Transverse colon (tissue), 4 donors: ENCODE measurements around the gene SULT4A1. TPM values are rescaled to one million over a fixed set of nuclear protein-coding genes. Genes with fewer than 3 reads are reported as not detected.

Source experiments
- DNase-seq: peaks from one replicate; pipeline ENCODE4 v3.0.0-alpha.2; 2019
- H3K27ac ChIP-seq, 4 donors: fragments of 200-600 bp; sonication (generic); 2 replicates each; pipeline ENCODE4 v1.5.1; 2016 to 2018; ENCODE audit warnings: inconsistent platforms in 4 of 4
- H3K27me3 ChIP-seq: fragments of 200-600 bp; sonication (generic); 2 replicates; pipeline ENCODE4 v1.5.1; 2017; ENCODE audit warnings: inconsistent platforms
- H3K36me3 ChIP-seq, 4 donors: fragments of 200-600 bp; sonication (generic); 2 replicates each; pipeline ENCODE4 v1.5.1; 2017 to 2019; ENCODE audit warnings: inconsistent platforms in 4 of 4
- H3K4me1 ChIP-seq, 4 donors: fragments of 200-600 bp; sonication (generic); 2 replicates each; pipeline ENCODE4 v1.5.1; 2017 to 2020; ENCODE audit warnings: inconsistent platforms in 4 of 4
- H3K4me3 ChIP-seq, 4 donors: fragments of 200-600 bp; sonication (generic); 1 replicate in 1 of 4; 2 replicates in 3 of 4; pipeline versions ENCODE4 v1.5.1 to v1.6.1; 2017 to 2019; ENCODE audit warnings: inconsistent platforms in 4 of 4
- H3K9me3 ChIP-seq, 2 donors: fragments of 200-600 bp; sonication (generic); 2 replicates each; pipeline ENCODE4 v1.5.1; 2017 to 2019; ENCODE audit warnings: inconsistent platforms in 2 of 2
- EP300 ChIP-seq: sonication (generic); formaldehyde crosslinking; IDR thresholded peaks from one replicate; pipeline ENCODE4 v1.6.1; 2017; ENCODE audit warnings: antibody characterized with exemption, low read depth
- POLR2A ChIP-seq: fragments of 450-650 bp; IDR thresholded peaks from one replicate; pipeline ENCODE4 v1.6.1; 2016; ENCODE audit warnings: antibody characterized with exemption, mild to moderate bottlenecking, moderate library complexity
- POLR2AphosphoS5 ChIP-seq, 3 donors: sonication (generic); formaldehyde crosslinking; IDR thresholded peaks; one replicate each; pipeline ENCODE4 v1.6.1; 2016; ENCODE audit warnings: antibody characterized with exemption in 3 of 3
- WGBS, 2 donors: methylation state at CpG; one replicate each; pipeline ENCODE4 v1.1.5; 2018; ENCODE audit warnings: low coverage in 1 of 2; 5-methylcytosine and 5-hydroxymethylcytosine counted together
- in situ Hi-C, 4 donors: fragments of 200-750 bp; cut with MboI; loops; one replicate each; pipeline versions ENCODE4 v1.15.0 to v1.15.1; 2017; ENCODE audit warnings: low sequenced_read_pairs in 3 of 4, low pct_ligation_motif_present in 1 of 4, low pct_unique_long_range_greater_than_20kb in 1 of 4
- intact Hi-C: fragments of 100-400 bp; cut with DNase I; formaldehyde crosslinking; loops from one replicate; pipeline ENCODE4 v1.15.1; 2023; ENCODE audit warnings: low total_unique reads
- total RNA-seq, 4 donors: library from RNA; depleted of rRNA; stranded (reverse); fragments of >200 nt; gene quantifications; one replicate each; pipeline ENCODE4 v1.1.0, GENCODE V29; 2016
- TF ChIP-seq, protein P1 (sequence below), 5 experiments: fragments of 200-600 bp in 3 of 5; fragments of 450-650 bp in 2 of 5; sonication (generic) in 3 of 5; IDR thresholded peaks; 1 replicate in 2 of 5; 2 replicates in 3 of 5; pipeline ENCODE4 v1.5.1; 2016 to 2017; ENCODE audit warnings: antibody characterized with exemption in 5 of 5, inconsistent platforms in 3 of 5, mild to moderate bottlenecking in 2 of 5, moderate library complexity in 1 of 5

Gene SULT4A1
- total RNA-seq, 4 donors from 2014 or later, result 0.32 to 0.68 TPM; not detected in 2

- 9 to 14% methylated on average over 10 to 11 of the region's 11 CpGs for WGBS, 2 donors
- in situ Hi-C loops (no loop called here), intact Hi-C loops (no loop called here)
- H3K27me3 ChIP-seq, result peaks cover 22% of the 10 kb centered on the region
- H3K4me3 ChIP-seq, result no peak overlapping the region
- no peak overlapping the region for H3K27ac ChIP-seq
- TF ChIP-seq POLR2AphosphoS5 (IDR thresholded peaks at IDR 0.05), result no peak
- TF ChIP-seq, protein P1, sequence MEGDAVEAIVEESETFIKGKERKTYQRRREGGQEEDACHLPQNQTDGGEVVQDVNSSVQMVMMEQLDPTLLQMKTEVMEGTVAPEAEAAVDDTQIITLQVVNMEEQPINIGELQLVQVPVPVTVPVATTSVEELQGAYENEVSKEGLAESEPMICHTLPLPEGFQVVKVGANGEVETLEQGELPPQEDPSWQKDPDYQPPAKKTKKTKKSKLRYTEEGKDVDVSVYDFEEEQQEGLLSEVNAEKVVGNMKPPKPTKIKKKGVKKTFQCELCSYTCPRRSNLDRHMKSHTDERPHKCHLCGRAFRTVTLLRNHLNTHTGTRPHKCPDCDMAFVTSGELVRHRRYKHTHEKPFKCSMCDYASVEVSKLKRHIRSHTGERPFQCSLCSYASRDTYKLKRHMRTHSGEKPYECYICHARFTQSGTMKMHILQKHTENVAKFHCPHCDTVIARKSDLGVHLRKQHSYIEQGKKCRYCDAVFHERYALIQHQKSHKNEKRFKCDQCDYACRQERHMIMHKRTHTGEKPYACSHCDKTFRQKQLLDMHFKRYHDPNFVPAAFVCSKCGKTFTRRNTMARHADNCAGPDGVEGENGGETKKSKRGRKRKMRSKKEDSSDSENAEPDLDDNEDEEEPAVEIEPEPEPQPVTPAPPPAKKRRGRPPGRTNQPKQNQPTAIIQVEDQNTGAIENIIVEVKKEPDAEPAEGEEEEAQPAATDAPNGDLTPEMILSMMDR (IDR thresholded peaks at IDR 0.05), result no peak
- TF ChIP-seq POLR2A, result no peak
- TF ChIP-seq EP300, result no peak
- peaks cover 0 to 2% of the 10 kb centered on the region in 2 donors for H3K9me3 ChIP-seq
- peak; percentile 34 for DNase-seq
- no peaks in the 10 kb centered on the region for H3K4me1 ChIP-seq
- H3K36me3 ChIP-seq, result no peaks in the 10 kb centered on the region
Observed at GRCh38 chr22:43867839-43868635, 5.7 kb upstream of the SULT4A1 start.

GRCh38 chr22:43862882-43863202 lies 529 bp upstream of the SULT4A1 start:
- in situ Hi-C loops (no loop called here), intact Hi-C loops (no loop called here)
- peaks cover 56% of the 10 kb centered on the region for H3K27me3 ChIP-seq
- no peak overlapping the region for H3K27ac ChIP-seq
- no peaks in the 10 kb centered on the region for H3K36me3 ChIP-seq
- 74 to 82% methylated on average over 7 to 11 of the region's 11 CpGs for WGBS, 2 donors
- H3K4me3 ChIP-seq, result no peak overlapping the region
- TF ChIP-seq POLR2AphosphoS5 (IDR thresholded peaks at IDR 0.05), result no peak
- no peak for TF ChIP-seq EP300
- TF ChIP-seq, protein P1 (IDR thresholded peaks at IDR 0.05), result no peak
- TF ChIP-seq POLR2A, result no peak
- peaks cover 0 to 5% (median 2%) of the 10 kb centered on the region in 4 donors for H3K4me1 ChIP-seq
- no peak for DNase-seq
- H3K9me3 ChIP-seq, result no peaks in the 10 kb centered on the region

GRCh38 chr22:43861529-43861928 lies 784 bp downstream of the SULT4A1 start:
- no peak for TF ChIP-seq POLR2A
- TF ChIP-seq, protein P1 (IDR thresholded peaks at IDR 0.05), result no peak
- no peak for TF ChIP-seq POLR2AphosphoS5 (IDR thresholded peaks at IDR 0.05)
- no peak for TF ChIP-seq EP300
- Histone ChIP-seq H3K36me3 (no peaks in the 10 kb centered on the region), H3K4me1 (peaks cover 0 to 5% (median 2%) of the 10 kb centered on the region in 4 donors), H3K27me3 (peaks cover 56% of the 10 kb centered on the region), H3K27ac (no peak overlapping the region), H3K4me3 (peak overlapping the region in 1 of 4 donors; percentile 34), H3K9me3 (no peaks in the 10 kb centered on the region)
- DNase-seq, result no peak
- in situ Hi-C loops, result no loop called here
- intact Hi-C loops, result no loop called here
- 21 to 30% methylated on average over 2 to 9 of the region's 9 CpGs for WGBS, 2 donors

- no peak for TF ChIP-seq EP300
- TF ChIP-seq POLR2A, result no peak
- TF ChIP-seq, protein P1 (IDR thresholded peaks at IDR 0.05), result no peak
- TF ChIP-seq POLR2AphosphoS5 (IDR thresholded peaks at IDR 0.05), result no peak
- Histone ChIP-seq H3K4me1 (peaks cover 0 to 5% (median 2%) of the 10 kb centered on the region in 4 donors), H3K36me3 (no peaks in the 10 kb centered on the region), H3K9me3 (no peaks in the 10 kb centered on the region), H3K27ac (no peak overlapping the region), H3K4me3 (no peak overlapping the region), H3K27me3 (peaks cover 56% of the 10 kb centered on the region)
- 80 to 82% methylated on average over 1 to 12 of the region's 12 CpGs for WGBS, 2 donors
- in situ Hi-C loops (no loop called here), intact Hi-C loops (no loop called here)
- no peak for DNase-seq
Observed at GRCh38 chr22:43860831-43861230, 1.5 kb downstream of the SULT4A1 start.
